Left kidney (tissue), 2 donors: ENCODE data around the gene CFAP99. TPM values are rescaled to one million over a fixed set of nuclear protein-coding genes. Genes with fewer than 3 reads are reported as not detected.

Source experiments
- DNase-seq: peaks from one replicate; pipeline ENCODE4 v3.0.0-alpha.2; 2013
- polyA plus RNA-seq: library from polyadenylated mRNA; unstranded; fragments of 120-200 nt; gene quantifications from one replicate; pipeline ENCODE4 v1.2.1, GENCODE V29; 2013; ENCODE audit not compliant: insufficient read length

Gene CFAP99
- polyA plus RNA-seq, 1 donor: 0.80 TPM

DNA sequence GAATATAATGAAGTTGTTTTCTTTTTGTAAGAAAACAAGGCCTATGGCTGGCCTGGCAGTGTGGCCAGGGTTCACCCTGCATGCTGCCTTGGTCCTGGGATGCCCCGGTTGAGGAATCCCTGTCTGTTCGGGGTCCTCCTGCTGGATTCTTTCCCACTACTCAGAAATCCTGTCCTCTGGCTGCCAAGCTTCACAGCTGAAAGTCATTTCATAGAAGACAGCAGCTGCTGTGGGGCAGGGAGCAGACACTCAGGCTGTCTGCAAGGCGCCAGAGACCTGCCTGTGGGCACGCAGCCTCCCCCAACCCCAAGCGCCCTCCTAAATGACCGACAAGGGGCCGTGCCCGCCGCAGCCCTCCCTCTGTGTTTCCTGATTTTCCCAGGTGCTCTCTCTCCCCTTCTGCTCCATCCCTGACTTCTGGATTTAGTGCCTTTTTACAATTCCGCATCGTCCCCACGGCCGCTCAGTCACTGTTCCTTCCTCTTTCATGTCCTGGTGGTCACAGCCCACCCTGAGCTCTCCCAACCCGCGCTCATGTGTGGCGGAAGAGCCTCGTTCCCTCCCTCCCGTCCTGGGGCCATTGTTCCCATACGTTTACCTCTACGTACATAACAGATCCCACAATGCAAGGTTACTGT, 27.9 kb upstream of the CFAP99 start:
- no peak for DNase-seq

DNA sequence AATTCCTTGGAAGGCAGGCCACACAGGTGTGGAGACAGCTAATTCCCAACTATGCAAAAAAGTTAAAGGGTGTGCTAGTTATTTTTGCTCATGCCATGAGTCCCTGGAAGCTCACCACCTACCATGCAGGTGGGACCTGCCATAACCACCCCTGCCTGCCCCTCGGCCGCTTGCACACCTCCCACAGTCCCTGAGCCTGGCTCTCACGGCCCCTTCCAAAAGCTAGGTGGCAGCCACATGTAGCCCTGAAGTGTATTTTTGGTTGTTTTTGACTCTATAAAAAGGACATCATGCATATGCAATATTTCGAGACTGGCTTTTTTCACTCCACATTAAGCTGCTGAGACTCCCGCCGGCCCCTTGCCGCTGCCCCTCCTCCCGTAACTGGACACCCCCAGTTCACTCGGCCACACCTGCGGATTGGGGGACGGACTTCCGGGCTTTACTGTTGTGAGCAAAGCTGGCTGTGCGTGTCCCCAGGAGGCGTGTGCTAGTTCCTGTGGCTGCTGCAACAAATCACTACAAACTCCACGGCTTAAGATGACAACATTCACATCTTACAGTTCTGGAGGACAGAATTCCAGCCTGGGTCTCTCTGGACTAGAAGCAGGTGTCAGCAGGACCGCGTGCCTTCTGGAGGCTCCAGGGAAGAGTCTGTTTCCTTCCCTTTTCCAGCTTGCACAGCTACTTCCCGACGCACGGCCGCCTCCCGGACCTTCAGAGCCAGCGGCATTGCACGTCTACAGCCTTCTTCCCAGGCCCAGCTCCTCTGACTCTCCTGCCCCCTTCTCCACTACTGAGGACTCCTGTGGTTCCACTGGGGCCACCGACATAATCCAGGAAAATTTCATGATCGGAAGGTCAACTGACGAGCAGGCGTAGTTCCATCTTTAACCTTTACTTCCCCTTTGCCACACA, 25.1 kb upstream of the CFAP99 start:
- DNase-seq: peak; percentile 79

DNA sequence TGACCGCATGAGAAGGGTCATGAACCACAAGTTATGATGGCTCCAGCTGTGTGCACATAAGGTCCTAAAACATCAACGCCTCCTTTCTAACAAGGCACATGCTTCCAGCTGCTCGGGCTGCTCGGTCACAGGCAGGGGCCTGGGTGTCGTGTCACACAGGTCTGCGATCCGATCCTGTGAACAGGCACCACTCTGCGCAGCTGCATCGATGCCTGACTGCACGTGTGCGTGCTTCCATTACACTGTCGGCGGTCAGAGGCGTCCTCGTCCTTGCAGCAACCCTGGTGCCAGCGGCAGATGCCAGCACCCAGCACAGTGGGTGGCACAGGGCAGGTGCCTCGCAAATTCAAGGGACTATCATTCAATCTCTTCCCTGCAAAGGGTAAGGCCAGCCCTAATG, 24.2 kb upstream of the CFAP99 start:
- no peak for DNase-seq

DNA sequence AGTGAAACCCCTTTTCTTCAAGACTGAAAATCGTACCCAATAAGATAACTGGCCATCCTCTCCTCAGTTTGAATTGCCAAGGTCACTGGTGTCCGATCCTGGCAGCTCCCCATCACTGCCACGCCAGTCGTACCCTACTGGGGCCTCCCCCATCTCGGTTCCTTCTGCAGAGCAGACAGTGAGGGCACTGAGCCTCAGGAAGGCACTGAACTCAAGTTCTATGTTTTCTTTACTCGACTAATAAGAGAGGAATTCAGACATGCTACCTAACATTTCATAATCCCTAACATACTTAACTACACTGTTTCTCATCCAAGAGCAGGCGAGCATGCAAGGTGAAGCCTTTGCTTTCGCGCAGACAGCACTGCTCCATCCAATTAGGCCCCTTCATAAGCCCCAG, 23.7 kb upstream of the CFAP99 start:
- no peak for DNase-seq

DNA sequence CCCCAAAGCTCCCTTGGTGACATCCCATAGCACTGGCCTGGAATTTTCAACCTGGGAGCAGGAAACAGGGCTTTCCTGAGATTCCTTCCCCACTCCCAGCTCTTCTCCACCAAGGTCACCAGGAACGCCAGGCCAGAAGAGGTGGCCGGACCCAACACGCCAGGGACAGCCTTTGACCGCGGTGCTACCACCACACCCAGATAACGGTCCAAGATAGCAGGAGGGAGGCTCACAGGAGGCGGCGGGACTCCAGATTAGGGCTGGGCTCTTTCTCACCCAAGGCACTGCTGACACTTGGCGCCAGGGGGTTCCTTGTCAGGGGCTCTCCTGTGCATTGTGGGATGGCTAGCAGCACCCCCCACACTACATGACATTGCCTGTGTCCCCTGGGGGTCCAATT, 23.2 kb upstream of the CFAP99 start:
- no peak for DNase-seq

DNA sequence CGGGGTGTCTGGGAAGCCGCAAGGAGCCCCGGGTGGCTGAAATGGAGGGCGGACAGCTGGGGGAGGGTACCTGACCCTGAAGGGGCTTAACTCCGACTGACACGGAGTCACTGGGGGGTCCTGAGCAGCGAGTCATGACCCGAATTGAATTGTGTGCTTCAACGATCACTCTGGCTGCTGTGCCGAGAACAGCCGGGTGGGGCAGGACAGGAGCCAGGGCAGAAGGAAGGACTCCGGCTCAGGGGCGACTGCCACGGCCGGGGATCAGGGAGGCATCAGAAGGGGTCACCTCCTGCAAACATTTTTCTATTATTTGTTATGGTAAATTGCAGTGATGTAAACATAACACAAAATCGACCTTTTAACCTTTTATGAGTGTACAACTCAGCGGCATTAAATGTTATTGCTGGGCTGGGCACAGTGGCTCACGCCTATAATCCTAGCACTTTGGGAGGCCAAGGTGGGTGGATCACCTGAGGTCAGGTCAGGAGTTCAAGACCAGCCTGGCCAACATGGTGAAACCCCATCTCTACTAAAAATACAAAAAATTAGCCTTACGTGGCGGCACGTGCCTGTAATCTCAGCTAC, 21.9 kb upstream of the CFAP99 start:
- no peak for DNase-seq

DNA sequence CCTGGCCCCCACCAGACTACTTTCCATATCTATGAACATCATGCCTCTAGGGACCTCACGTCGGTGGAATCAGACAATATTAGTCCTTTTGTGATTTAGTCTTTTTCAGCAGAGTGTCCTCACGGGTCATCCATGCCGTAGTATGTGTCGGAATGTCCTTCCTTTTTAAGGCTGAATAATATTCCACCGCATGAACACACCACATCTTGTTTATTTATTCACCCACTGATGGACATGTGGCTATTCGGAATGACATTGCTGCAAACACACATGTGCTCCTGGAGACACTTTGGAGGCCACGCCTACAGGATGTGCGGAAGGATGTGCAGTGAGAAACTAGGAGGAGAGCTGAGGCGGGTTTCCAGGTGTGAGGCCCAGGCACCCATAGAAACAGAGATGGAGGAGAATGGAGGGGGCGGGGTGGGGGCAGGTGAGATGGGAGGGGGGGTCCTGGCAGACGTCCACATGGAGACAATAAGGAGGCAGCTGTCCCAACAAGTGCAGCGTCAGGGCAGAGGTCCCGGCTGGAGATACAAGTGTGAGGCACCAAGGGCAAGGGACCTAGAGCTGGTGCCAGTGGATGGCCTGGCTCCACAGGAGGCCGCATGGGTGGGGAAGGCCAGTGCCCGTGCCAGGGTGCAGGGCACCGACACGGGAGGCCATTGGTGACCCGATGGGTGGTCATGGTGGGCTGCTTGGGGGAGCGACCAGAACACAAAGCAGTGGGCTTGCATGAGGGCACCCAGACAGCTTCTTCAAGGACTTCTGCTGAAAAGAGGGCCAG, 21.0 kb upstream of the CFAP99 start:
- DNase-seq: no peak

DNA sequence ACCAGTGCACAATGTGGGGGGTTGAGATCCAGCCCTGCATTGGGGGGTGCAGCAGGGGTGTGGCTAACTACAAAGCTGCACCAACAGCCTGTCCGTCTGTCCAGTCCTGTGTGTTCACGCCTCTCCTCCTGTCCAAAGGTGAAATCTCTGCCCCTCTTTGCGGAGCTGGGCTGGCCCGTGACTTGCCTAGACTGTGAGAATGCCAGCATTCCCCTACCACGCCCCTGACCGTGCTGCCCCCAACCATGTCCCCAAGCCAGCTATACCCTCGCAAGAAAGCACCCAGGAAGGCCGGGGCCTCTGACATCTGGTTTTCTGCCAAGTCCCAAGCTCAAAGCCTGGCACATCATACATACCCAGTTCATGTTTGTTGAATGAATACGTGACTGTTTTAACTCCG, 19.5 kb upstream of the CFAP99 start:
- no peak for DNase-seq

DNA sequence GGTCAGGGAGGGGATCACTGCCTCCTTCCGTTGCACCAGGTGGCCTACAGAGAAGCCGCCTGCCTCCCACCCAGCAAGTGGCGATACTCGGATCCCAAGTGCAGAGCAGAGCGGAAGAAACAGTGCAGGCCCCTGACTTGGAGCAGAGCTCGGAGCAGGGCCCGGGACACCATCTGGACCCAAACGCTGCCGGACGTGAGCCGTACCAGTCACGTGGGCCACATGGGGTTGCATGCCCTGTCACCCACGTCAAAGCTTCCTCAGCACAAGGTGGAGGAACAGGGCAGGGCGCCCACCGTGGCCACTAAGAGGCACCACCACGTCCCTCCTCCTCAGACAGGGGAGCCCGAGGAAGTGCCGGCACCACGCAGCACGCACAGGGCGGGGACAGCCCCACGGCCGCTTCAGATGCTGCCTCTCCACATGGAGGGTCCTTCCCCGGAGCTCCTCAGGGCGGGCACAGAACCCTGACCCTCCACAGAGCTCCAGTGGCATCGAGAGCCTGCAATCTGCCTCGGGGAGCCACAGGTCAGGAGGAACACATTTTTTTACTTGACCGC, 19.0 kb upstream of the CFAP99 start:
- no peak for DNase-seq

DNA sequence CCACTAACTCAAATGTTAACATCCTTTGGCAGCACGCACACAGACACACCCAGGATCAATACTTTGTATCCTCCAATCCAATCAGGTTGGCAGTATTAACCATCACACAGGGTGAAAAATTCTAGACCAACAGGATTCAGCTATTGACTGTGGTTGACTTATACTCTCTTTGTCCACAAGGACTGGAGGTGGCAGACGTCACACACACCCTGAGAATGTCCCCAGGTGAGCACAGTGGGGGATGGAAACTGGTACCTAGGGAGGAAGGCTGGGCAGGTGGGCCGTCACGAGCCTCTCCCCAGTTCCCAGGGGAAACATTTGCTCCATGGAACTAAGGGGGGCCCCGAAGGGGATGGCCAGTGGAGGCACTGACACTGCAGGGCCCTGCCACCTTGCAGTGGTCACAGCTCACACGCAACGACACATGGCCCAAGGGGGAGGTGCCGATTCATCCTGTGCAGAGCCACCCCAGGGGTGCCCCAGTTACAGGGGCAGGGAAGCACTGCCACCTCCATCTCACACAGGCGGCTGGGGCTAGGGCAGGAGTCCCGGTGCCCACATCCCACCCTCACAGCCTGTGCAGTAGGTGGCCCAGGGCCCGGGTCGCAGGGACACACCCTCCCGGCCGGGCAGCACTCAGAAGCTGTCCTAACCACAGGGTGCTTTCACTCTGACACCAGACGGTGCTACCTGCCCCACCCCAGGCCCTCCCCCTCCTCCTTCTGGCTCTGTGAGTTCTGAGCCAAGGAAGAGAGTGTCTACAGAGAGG, 17.7 kb upstream of the CFAP99 start:
- DNase-seq: no peak

DNA sequence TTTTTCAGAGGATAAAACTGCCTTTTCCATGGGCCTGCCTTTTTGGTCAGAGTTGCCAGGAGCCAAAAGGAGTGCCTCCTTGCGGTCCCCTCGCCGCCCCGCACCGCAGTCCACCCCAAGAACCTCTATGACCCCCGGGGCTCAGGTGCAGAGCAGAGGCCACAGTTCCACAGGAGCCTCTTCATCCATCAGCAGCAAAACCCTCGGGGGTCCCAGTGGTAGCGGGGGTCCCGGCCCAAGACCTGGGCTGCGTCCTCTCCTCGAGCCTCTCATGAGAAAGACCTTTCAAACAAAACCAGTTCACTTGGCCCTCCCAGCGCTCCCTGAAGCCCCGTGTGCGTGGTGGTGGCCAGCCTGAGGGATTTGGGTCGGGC, 17.2 kb upstream of the CFAP99 start:
- no peak for DNase-seq

DNA sequence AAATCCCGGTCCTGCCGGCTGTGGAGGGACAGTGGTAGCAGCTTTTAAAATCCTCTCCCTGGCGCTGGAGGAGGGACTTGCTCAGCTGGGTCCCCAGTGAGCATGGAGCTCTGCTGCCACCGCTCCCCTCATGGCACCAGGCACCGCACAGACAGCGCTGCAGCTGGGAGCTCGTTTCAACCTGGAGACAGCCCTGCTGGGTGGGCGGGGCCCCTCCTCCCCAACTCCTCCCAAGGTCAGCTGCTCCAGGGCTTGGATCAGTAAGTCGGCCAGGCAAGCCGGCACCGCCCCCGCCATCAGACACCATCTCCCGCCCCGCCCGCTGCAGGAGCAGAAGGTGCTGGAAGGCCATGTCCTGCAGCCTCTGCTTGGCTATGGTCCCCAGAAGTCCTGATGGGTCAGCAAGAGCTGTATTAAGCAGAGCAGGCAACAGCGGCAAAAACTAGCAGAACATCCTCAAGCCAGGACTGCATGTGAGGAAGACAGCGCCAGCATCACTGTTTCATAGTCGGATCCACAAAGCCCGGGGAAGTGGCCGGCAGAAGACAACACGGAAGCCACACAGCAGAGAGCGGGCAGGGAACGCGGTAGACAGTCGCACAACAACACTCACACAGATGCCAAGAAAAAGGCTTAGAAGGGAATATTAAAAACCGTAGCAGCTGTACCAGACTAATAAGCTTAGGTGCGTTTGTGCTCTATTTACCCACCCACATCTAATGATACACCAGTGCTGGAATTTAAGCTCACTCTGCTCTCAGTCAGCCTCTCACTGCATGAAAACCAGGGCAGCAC, 16.5 kb upstream of the CFAP99 start:
- peak; percentile 67 for DNase-seq

DNA sequence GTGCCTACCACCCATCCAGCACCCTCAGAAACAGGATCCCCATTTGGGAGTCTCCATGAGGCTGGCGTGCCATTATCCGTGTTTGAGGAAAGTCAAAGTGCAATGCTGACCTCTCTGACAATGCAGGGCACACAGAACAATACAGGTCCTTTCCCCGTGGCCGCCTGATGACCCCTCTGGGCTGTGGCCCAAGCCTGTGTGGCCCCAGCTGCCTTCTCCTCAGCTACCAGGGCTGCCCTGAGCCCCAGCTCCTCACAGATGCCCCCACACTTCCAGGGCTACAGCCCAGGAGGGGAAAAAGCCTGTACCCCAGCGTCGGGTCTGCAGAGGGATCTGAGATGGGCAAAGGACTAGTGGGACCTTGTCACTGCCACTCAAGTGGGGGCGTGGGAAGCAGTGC, 15.8 kb upstream of the CFAP99 start:
- no peak for DNase-seq

DNA sequence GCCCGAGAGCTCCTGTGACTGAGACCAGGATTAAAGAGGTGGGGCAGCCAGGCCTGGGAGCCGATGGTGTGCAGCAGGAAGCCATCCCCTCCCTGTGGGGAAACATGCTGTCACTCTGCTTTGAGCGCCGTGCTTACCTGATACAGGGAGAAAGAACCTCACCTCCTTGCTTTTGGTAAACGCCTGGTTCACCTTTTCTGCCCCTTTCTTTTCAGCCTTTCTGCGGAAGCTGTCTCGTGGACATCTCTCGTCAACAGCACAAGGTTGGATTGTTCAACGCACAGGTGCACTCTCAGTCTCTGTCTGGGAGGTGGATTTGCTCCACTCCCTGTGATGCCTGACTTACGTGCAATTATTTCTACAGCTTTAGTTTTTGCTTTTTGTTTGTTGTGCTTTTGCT, 12.3 kb upstream of the CFAP99 start:
- DNase-seq: no peak

DNA sequence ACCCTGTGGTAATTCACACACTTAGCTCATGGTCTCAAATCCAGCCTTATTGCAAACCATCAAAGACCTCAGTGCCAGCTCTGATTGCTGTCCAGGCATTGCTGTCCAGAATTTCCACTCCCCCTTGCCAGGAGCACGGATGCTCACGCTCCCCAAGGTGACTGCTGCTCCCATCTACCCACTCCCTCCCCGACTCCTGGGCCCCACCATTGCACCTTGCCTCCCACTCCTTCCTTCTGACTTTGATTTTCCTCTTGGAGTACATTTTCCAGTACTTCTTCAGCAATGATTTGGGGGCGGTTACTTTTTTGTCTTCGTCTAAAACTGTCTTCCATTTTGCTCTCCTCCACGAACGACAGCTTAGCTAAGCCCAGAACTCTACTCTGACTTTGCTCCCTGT, 11.8 kb upstream of the CFAP99 start:
- no peak for DNase-seq

DNA sequence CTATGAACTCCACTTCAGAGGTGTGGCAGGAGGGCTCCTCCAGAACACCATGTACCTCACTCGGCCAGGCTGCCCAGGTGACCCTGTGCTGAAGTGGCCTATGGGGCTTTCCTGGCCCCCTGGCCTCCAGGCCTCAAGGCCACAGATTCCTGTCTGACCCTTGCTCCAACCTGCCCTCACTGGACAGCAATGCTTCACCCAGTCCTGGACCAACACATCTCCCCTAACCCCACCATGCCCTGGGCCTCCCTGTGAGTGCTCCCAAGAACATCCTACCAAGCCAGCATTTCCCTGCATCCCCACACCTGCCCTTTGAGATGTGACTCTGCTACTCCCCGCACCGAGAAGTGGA, 10.8 kb upstream of the CFAP99 start:
- DNase-seq: no peak

DNA sequence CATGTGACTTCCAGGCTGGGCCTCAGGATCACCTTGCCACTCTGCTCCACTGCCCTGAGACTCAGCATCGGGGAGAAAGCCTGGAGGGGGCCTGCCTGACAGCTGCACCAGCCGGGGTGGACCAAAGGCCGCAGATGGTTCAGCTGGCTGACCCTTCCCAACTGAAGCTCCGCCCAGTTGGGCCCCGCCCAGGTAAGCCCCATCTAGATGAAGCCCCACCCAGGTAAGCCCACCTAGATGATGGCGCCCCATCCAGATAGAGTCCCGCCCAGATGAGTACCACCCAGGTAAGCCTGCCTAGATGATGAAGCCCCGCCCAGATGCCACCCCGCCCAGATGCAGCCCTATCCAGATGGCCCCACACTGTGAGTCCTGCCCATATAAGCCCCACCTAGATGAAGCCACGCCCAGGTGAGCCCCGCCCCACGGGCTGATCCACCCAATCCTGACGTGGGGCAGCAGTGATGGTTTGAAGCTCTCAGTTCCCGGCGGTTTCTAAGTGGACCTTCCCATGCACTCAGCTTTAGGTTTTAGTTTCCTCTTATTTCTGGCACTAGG, 10.3 kb upstream of the CFAP99 start:
- no peak for DNase-seq

DNA sequence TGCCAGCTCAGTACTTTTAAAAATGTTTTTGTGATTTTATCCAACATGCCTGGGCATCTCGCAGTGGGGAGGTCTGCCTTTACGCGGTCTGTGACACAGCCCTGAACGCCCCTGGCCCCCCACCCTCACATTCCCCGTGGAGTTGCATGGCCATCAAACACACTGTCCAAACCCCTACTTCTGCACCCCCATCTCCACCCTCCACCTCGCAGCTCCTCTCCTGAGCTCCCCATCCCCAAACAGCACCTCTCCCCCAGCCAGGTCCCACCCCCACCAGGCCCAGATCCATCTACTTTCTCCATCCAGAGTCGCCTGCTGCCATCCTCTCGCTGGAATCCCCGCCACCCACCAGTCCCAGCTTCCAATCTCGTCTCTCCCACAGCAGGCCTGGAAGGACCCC, 9.8 kb upstream of the CFAP99 start:
- DNase-seq: no peak

DNA sequence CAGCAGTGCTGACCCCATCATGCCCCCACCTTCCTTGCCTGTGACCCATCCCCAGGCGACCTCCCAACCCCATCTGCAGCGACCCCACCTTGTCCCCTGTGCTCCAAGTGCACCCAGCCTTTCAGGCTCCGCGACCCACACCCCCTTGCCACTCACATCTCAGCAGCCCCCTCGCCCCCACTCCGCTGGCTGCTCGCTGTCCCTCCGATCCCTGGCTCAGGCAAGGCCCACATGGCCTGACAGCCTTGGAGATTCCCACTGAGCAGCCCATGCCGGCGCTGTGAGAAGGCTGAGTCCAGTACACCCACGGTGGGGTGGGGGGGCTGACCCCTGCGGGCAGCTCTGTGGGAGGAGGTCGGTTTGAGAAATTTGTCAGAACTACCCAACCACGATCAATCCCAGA, 9.4 kb upstream of the CFAP99 start:
- no peak for DNase-seq

DNA sequence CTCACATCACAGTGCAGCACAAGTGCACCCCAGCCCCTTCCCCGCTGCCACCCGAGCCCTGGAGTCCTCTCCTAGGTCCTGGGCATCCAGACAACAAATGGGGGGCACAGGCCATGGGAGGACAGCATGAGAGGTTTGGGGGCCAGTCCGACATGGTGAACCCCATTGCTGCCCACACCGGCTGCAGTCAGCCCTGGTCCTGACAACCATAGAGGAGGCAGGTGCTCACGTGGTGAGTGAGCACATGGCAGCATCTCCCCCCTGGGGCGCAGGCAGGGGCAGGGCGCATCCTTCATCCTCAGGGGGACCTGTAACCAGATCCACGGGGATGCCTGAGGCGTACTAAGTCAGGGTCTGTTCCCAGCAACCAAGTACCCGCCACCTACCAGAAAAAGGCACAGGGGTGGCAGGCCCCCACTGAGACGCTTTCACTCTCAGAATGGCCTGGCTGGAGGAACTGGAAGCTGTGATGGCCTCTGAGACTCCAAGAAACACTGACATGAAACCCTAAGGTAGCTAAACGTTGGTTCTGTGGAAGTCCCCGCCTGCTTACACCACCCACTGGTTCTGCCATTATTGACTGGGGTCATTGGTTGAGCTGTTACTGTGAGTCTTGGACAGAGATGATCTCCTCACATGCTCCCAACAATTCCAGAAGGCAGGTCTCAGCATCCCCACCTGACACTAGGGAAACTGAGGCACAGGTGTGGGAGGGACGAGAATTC, 6.8 kb upstream of the CFAP99 start:
- no peak for DNase-seq
